Stimulated activated CD4-positive, alpha-beta T cell treated with anti-CD3 and anti-CD28 coated beads, Interleukin-12 subunit alpha, Interleukin-12 subunit beta, amount 100 ng/mL, for 24 hours (primary cell): ENCODE results near the gene GLDN.
"Not testable (repeated sequence)": the region's sequence is repeated elsewhere in the genome, so short reads cannot be mapped to it uniquely, and the experiment has no call there.

ENCODE experiments used
- DNase-seq, 2 experiments: peaks; one replicate each; pipeline ENCODE4 v3.0.0-alpha.2; 2020; ENCODE audit warnings: low read depth in 2 of 2

GLDN gene

GRCh38 chr15:51444112-51444511 is 102.7 kb downstream of the GLDN start:
- DNase-seq, result no peak

GRCh38 chr15:51444807-51445206 is 103.4 kb downstream of the GLDN start:
- DNase-seq, result no peak

- not testable (repeated sequence) for DNase-seq
These were observed 104.7 kb downstream of the GLDN start for GRCh38 chr15:51446029-51446744.

- no peak for DNase-seq
These were observed 106.6 kb downstream of the GLDN start for GRCh38 chr15:51447855-51448621.

GRCh38 chr15:51448622-51449399 is 107.4 kb downstream of the GLDN start:
- DNase-seq, result no peak

- DNase-seq, result no peak
These were observed 108.5 kb downstream of the GLDN start for GRCh38 chr15:51450001-51450400.
